ENCODE measurements around the gene PACSIN1.

The PACSIN1 gene

DNA sequence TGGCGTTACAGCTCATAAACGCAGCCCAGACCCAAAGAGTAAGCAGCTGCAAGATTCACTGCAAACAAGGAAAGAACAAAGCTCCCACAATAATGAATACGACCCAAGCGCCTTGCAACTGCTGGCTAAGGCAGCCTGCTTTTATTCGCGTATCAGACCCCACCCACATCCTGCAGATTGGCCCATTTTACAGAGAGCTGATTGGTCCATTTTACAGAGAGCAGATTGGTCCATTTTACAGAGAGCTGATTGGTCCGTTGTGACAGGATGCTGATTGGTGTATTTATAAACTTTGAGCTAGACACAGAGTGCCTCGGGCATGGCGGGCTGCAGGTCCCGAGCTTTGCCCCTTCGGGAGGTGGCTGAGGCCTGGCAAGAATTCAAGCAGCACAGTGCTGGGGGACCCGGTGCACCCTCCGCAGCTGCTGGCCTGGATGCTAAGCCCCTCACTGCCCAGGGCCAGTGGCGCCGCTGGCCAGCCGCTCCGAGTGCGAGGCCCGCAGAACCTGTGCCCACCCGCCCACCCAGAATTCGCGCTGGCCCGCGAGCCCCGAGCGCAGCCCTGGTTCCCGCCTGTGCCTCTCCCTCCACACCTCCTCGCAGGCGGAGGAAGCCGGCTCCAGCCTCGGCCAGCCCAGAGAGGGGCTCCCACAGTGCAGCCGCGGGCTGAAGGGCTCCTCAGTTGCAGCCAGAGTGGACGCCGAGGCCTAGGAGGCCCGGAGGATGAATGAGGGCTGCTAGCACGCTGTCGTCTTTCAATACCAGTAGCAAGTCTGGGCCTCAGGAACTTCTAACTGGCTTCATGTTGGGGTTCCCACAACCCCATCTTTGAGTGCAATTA, 28.9 kb upstream of the PACSIN1 start:
- no peaks in the 10 kb centered on the region for H3K27me3 ChIP-seq (replicated peaks; ENCODE audit: control insufficient read depth, insufficient read depth, low read length, poor library complexity, severe bottlenecking)
- H3K36me3 ChIP-seq (ENCODE audit: control insufficient read depth, insufficient read depth, low read length): no peaks in the 10 kb centered on the region
- no peaks in the 10 kb centered on the region for H3K9me3 ChIP-seq (ENCODE audit: control insufficient read depth, low read length)
- no peak for DNase-seq
- H3K4me3 ChIP-seq (ENCODE audit: insufficient read depth, low read depth, low read length, poor library complexity, severe bottlenecking): no peak overlapping the region
- no peaks in the 10 kb centered on the region for H3K4me1 ChIP-seq (ENCODE audit: control insufficient read depth, insufficient read depth, low read length, poor library complexity, severe bottlenecking)
- no peak overlapping the region for H3K27ac ChIP-seq (ENCODE audit: insufficient read depth, low read length, poor library complexity, severe bottlenecking)

- no peaks in the 10 kb centered on the region for H3K4me1 ChIP-seq (ENCODE audit: control insufficient read depth, insufficient read depth, low read length, poor library complexity, severe bottlenecking)
- H3K36me3 ChIP-seq (ENCODE audit: control insufficient read depth, insufficient read depth, low read length): no peaks in the 10 kb centered on the region
- H3K4me3 ChIP-seq (ENCODE audit: insufficient read depth, low read depth, low read length, poor library complexity, severe bottlenecking): no peak overlapping the region
- H3K27me3 ChIP-seq (replicated peaks; ENCODE audit: control insufficient read depth, insufficient read depth, low read length, poor library complexity, severe bottlenecking): no peaks in the 10 kb centered on the region
- no peaks in the 10 kb centered on the region for H3K9me3 ChIP-seq (ENCODE audit: control insufficient read depth, low read length)
- DNase-seq: no peak
- H3K27ac ChIP-seq (ENCODE audit: insufficient read depth, low read length, poor library complexity, severe bottlenecking): no peak overlapping the region
Measured at GRCh38 chr6:34437644-34437970, 28.3 kb upstream of the PACSIN1 start.

DNA sequence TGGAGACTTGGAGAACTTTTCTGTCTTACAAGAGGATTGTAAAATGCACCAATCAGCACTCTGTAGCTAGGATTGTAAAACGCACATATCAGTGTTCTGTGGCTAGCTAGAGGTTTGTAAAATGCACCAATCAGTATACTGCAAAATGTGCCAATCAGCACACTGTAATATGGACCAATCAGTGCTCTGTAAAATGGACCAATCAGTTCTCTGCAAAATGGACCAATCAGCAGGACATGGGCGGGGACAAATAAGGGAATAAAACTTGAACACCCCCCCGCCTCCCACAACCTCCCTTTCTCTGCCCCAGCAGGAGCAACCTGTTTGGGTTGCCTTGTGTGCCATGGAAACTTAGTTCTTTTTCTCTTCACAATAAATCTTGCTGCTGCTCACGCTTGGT, 27.2 kb upstream of the PACSIN1 start:
- no peaks in the 10 kb centered on the region for H3K36me3 ChIP-seq (ENCODE audit: control insufficient read depth, insufficient read depth, low read length)
- H3K27me3 ChIP-seq (replicated peaks; ENCODE audit: control insufficient read depth, insufficient read depth, low read length, poor library complexity, severe bottlenecking): no peaks in the 10 kb centered on the region
- no peak for DNase-seq
- no peaks in the 10 kb centered on the region for H3K4me1 ChIP-seq (ENCODE audit: control insufficient read depth, insufficient read depth, low read length, poor library complexity, severe bottlenecking)
- no peak overlapping the region for H3K27ac ChIP-seq (ENCODE audit: insufficient read depth, low read length, poor library complexity, severe bottlenecking)
- no peak overlapping the region for H3K4me3 ChIP-seq (ENCODE audit: insufficient read depth, low read depth, low read length, poor library complexity, severe bottlenecking)
- H3K9me3 ChIP-seq (ENCODE audit: control insufficient read depth, low read length): no peaks in the 10 kb centered on the region

DNA sequence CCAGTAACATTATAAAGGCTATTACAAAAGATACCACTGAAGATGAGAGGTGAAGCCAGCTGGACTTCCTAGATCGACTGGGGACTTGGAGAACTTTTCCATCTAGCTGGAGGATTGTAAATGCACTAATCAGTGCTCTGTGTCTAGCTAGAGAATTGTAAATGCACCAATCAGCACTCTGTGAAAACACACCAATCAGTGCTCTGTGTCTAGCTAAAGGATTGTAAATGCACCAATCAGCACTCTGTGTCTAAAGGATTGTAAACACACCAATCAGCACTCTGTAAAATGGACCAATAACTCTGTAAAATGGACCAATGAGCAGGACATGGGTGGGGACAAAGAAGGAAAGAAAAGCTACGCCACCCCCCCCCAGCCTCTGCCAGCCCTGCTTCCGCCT, 26.4 kb upstream of the PACSIN1 start:
- H3K27ac ChIP-seq (ENCODE audit: insufficient read depth, low read length, poor library complexity, severe bottlenecking): no peak overlapping the region
- no peaks in the 10 kb centered on the region for H3K4me1 ChIP-seq (ENCODE audit: control insufficient read depth, insufficient read depth, low read length, poor library complexity, severe bottlenecking)
- DNase-seq: no peak
- no peaks in the 10 kb centered on the region for H3K36me3 ChIP-seq (ENCODE audit: control insufficient read depth, insufficient read depth, low read length)
- no peaks in the 10 kb centered on the region for H3K27me3 ChIP-seq (replicated peaks; ENCODE audit: control insufficient read depth, insufficient read depth, low read length, poor library complexity, severe bottlenecking)
- no peaks in the 10 kb centered on the region for H3K9me3 ChIP-seq (ENCODE audit: control insufficient read depth, low read length)
- H3K4me3 ChIP-seq (ENCODE audit: insufficient read depth, low read depth, low read length, poor library complexity, severe bottlenecking): no peak overlapping the region

DNA sequence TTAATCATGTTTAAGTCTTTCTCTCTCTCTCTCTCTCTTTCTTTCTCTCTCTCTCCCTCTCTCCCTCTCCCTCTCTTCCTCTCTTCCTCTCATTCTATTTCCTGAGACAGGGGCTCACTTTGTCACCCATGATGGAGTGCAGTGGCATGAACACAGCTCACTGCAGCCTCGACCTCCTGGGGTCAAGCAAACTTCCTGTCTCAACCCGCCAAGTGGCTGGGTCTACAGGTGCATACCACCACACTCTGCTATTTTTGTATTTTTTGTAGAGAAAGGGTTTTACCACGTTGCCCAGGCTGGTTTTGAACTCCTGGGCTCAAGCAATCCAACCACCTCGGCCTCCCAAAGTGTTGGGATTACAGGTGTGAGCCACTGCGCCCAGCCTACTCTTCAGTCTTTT, 24.4 kb upstream of the PACSIN1 start:
- no peaks in the 10 kb centered on the region for H3K36me3 ChIP-seq (ENCODE audit: control insufficient read depth, insufficient read depth, low read length)
- H3K9me3 ChIP-seq (ENCODE audit: control insufficient read depth, low read length): no peaks in the 10 kb centered on the region
- DNase-seq: no peak
- H3K27me3 ChIP-seq (replicated peaks; ENCODE audit: control insufficient read depth, insufficient read depth, low read length, poor library complexity, severe bottlenecking): no peaks in the 10 kb centered on the region
- no peak overlapping the region for H3K27ac ChIP-seq (ENCODE audit: insufficient read depth, low read length, poor library complexity, severe bottlenecking)
- no peak overlapping the region for H3K4me3 ChIP-seq (ENCODE audit: insufficient read depth, low read depth, low read length, poor library complexity, severe bottlenecking)
- H3K4me1 ChIP-seq (ENCODE audit: control insufficient read depth, insufficient read depth, low read length, poor library complexity, severe bottlenecking): no peaks in the 10 kb centered on the region

DNA sequence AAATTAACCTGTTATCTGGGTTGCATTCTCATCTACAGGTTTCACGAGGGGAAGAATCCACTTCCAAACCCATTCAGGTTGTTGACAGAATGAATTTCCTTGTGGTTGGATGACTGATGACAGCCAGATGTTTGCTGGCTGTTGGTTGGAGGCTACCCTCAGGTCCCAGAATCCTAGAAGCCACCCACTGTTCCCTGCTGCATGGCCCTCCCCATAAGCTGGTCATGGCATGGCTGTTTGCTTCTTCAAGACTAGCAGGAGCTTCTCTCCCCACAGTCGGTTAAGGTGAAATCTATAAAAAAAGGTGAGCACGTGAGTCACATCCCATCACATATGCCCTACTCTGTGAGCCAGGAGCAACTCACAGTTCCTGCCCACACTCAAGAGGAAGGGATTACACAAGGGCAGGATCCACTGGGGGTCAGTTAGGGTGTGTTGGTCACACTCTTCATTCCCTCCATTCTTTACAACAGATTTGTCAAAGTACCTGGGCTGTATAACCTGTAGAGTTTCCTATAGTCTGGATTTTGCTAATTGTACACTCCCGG, 20.5 kb upstream of the PACSIN1 start:
- no peak for DNase-seq
- no peaks in the 10 kb centered on the region for H3K4me1 ChIP-seq (ENCODE audit: control insufficient read depth, insufficient read depth, low read length, poor library complexity, severe bottlenecking)
- no peaks in the 10 kb centered on the region for H3K36me3 ChIP-seq (ENCODE audit: control insufficient read depth, insufficient read depth, low read length)
- no peaks in the 10 kb centered on the region for H3K9me3 ChIP-seq (ENCODE audit: control insufficient read depth, low read length)
- H3K27ac ChIP-seq (ENCODE audit: insufficient read depth, low read length, poor library complexity, severe bottlenecking): no peak overlapping the region
- no peak overlapping the region for H3K4me3 ChIP-seq (ENCODE audit: insufficient read depth, low read depth, low read length, poor library complexity, severe bottlenecking)
- no peaks in the 10 kb centered on the region for H3K27me3 ChIP-seq (replicated peaks; ENCODE audit: control insufficient read depth, insufficient read depth, low read length, poor library complexity, severe bottlenecking)

DNA sequence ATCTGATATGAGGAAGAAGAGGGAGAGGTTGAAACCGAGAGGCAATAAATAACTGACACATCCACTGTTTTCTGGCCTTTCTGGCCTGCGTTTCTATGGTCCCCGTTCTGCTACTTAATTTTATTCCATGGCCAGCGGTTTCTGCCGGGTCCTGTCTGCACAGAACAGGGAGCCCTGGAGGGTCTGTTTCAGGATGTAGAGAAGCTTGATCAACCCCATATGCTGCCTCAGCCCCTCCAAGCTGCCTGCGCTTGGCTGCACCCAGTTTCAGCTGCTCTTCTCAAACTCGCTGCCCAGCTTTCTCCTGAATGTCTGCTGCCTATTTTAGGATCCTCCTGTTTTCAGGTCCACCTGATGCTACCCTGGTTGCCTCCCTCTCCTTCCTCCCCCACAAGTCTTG, 18.5 kb upstream of the PACSIN1 start:
- Histone ChIP-seq H3K27me3 (replicated peaks; ENCODE audit: control insufficient read depth, insufficient read depth, low read length, poor library complexity, severe bottlenecking) (no peaks in the 10 kb centered on the region), H3K27ac (ENCODE audit: insufficient read depth, low read length, poor library complexity, severe bottlenecking) (no peak overlapping the region)

DNA sequence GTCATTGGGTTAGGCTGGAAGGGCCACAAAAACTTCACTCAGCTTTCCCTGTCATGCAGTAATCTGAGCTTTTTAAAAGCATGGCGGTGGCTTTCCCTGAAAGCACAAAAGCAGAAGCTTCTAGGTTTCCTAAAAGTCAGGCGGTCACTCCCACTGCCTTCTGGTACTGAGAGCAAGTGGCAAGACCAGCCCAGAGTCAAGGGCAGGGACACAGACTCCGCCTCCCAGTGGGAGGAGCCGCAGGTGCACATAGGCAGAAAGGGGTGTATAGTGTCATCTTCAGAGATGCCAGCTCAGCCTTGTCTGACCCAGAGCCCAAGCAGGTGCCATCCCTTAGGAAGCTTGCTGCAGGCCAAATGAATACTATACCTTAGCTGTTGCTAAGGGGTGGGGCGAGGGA, 18.0 kb upstream of the PACSIN1 start:
- H3K27me3 ChIP-seq (replicated peaks; ENCODE audit: control insufficient read depth, insufficient read depth, low read length, poor library complexity, severe bottlenecking): no peaks in the 10 kb centered on the region
- no peaks in the 10 kb centered on the region for H3K36me3 ChIP-seq (ENCODE audit: control insufficient read depth, insufficient read depth, low read length)
- H3K4me3 ChIP-seq (ENCODE audit: insufficient read depth, low read depth, low read length, poor library complexity, severe bottlenecking): no peak overlapping the region
- DNase-seq: no peak
- no peaks in the 10 kb centered on the region for H3K9me3 ChIP-seq (ENCODE audit: control insufficient read depth, low read length)
- H3K4me1 ChIP-seq (ENCODE audit: control insufficient read depth, insufficient read depth, low read length, poor library complexity, severe bottlenecking): no peaks in the 10 kb centered on the region
- H3K27ac ChIP-seq (ENCODE audit: insufficient read depth, low read length, poor library complexity, severe bottlenecking): no peak overlapping the region

More for the DNA sequence above, 18.5 kb upstream of the PACSIN1 start:
- H3K4me3 ChIP-seq (ENCODE audit: insufficient read depth, low read depth, low read length, poor library complexity, severe bottlenecking): no peak overlapping the region
- H3K36me3 ChIP-seq (ENCODE audit: control insufficient read depth, insufficient read depth, low read length): no peaks in the 10 kb centered on the region
- no peaks in the 10 kb centered on the region for H3K4me1 ChIP-seq (ENCODE audit: control insufficient read depth, insufficient read depth, low read length, poor library complexity, severe bottlenecking)
- DNase-seq: no peak
- H3K9me3 ChIP-seq (ENCODE audit: control insufficient read depth, low read length): no peaks in the 10 kb centered on the region

DNA sequence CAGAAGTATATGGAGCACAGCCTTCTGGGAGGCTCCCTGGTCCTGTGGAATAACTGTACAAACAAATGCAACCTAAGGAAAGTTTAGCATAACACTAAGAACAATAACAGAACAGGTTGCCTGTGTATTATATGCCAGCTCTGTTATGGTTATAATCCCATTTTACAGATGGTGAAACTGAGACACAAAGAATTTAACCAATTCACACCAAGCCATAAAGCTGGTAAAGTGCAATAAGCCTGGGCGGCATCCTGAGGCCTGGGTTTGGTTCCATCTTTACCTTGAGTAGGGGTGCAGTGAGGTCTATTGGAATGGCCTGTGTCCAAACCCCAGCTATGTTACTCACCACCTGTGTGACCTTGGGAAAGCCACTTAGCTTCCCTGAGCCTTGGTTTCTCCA, 14.7 kb upstream of the PACSIN1 start:
- no peaks in the 10 kb centered on the region for H3K27me3 ChIP-seq (replicated peaks; ENCODE audit: control insufficient read depth, insufficient read depth, low read length, poor library complexity, severe bottlenecking)

GRCh38 chr6:34455831-34456230, 10.0 kb upstream of the PACSIN1 start:
- H3K27me3 ChIP-seq (replicated peaks; ENCODE audit: control insufficient read depth, insufficient read depth, low read length, poor library complexity, severe bottlenecking): no peaks in the 10 kb centered on the region
- H3K4me1 ChIP-seq (ENCODE audit: control insufficient read depth, insufficient read depth, low read length, poor library complexity, severe bottlenecking): no peaks in the 10 kb centered on the region
- no peaks in the 10 kb centered on the region for H3K36me3 ChIP-seq (ENCODE audit: control insufficient read depth, insufficient read depth, low read length)
- no peak for DNase-seq
- no peak overlapping the region for H3K4me3 ChIP-seq (ENCODE audit: insufficient read depth, low read depth, low read length, poor library complexity, severe bottlenecking)
- H3K27ac ChIP-seq (ENCODE audit: insufficient read depth, low read length, poor library complexity, severe bottlenecking): no peak overlapping the region
- H3K9me3 ChIP-seq (ENCODE audit: control insufficient read depth, low read length): no peaks in the 10 kb centered on the region

More for the DNA sequence above, 14.7 kb upstream of the PACSIN1 start:
- no peaks in the 10 kb centered on the region for H3K9me3 ChIP-seq (ENCODE audit: control insufficient read depth, low read length)
- no peaks in the 10 kb centered on the region for H3K4me1 ChIP-seq (ENCODE audit: control insufficient read depth, insufficient read depth, low read length, poor library complexity, severe bottlenecking)
- no peak overlapping the region for H3K4me3 ChIP-seq (ENCODE audit: insufficient read depth, low read depth, low read length, poor library complexity, severe bottlenecking)
- H3K36me3 ChIP-seq (ENCODE audit: control insufficient read depth, insufficient read depth, low read length): no peaks in the 10 kb centered on the region
- no peak for DNase-seq
- H3K27ac ChIP-seq (ENCODE audit: insufficient read depth, low read length, poor library complexity, severe bottlenecking): no peak overlapping the region

Data from effector memory CD4-positive, alpha-beta T cell (primary cell).